Hepatocyte (in vitro differentiated cells): ENCODE data around the gene DEFB108B. TPM values are rescaled to one million over a fixed set of nuclear protein-coding genes. Genes with fewer than 3 reads are reported as not detected.
"Not testable (repeated sequence)": the region's sequence is repeated elsewhere in the genome, so short reads cannot be mapped to it uniquely, and the experiment has no call there.

Source experiments
- DNase-seq: peaks from one replicate; pipeline ENCODE4 v3.0.0-alpha.2; 2016; ENCODE audit warnings: low spot score
- H2AFZ ChIP-seq: fragments of 200-600 bp; sonication (generic); 2 replicates; pipeline ENCODE4 v1.6.0; 2016; ENCODE audit warnings: antibody characterized with exemption, mild to moderate bottlenecking
- H3K27ac ChIP-seq: fragments of 200-600 bp; sonication (generic); 2 replicates; pipeline ENCODE4 v1.5.1; 2016; ENCODE audit warnings: mild to moderate bottlenecking
- H3K27me3 ChIP-seq: fragments of 200-600 bp; sonication (generic); 2 replicates; pipeline ENCODE4 v1.6.1; 2016
- H3K36me3 ChIP-seq: fragments of 200-600 bp; sonication (generic); replicated peaks from 2 replicates; pipeline ENCODE4 v1.5.1; 2016; ENCODE audit warnings: low read depth; ENCODE audit not compliant: insufficient read depth
- H3K4me1 ChIP-seq: fragments of 200-600 bp; sonication (generic); 2 replicates; pipeline ENCODE4 v1.5.1; 2016; ENCODE audit warnings: mild to moderate bottlenecking, moderate library complexity; ENCODE audit not compliant: insufficient read depth
- H3K4me2 ChIP-seq: fragments of 200-600 bp; sonication (generic); 2 replicates; pipeline ENCODE4 v1.6.0; 2016
- H3K4me3 ChIP-seq: fragments of 200-600 bp; sonication (generic); 2 replicates; pipeline ENCODE4 v1.5.1; 2016; ENCODE audit warnings: mild to moderate bottlenecking
- H3K79me2 ChIP-seq: fragments of 200-600 bp; sonication (generic); 2 replicates; pipeline ENCODE4 v1.6.0; 2017; ENCODE audit warnings: mild to moderate bottlenecking
- H3K9me2 ChIP-seq: fragments of 200-600 bp; sonication (generic); replicated peaks from 2 replicates; pipeline ENCODE4 v1.6.0; 2017; ENCODE audit warnings: mild to moderate bottlenecking; ENCODE audit not compliant: insufficient read depth
- H3K9me3 ChIP-seq: fragments of 200-600 bp; sonication (generic); 2 replicates; pipeline ENCODE4 v1.5.1; 2016; ENCODE audit warnings: low read depth, mild to moderate bottlenecking
- H4K20me1 ChIP-seq: fragments of 200-600 bp; sonication (generic); 2 replicates; pipeline ENCODE4 v1.6.0; 2016; ENCODE audit warnings: mild to moderate bottlenecking; ENCODE audit not compliant: insufficient read depth, poor library complexity, severe bottlenecking
- CTCF ChIP-seq: fragments of 200-600 bp; sonication (generic); IDR thresholded peaks from 2 replicates; pipeline ENCODE4 v1.5.1; 2016; ENCODE audit warnings: antibody characterized with exemption, mild to moderate bottlenecking; ENCODE audit not compliant: poor library complexity
- EZH2 ChIP-seq: fragments of 200-600 bp; sonication (generic); IDR thresholded peaks from 2 replicates; pipeline ENCODE4 v1.6.1; 2016; ENCODE audit warnings: antibody characterized with exemption, mild to moderate bottlenecking, borderline replicate concordance
- EZH2phosphoT487 ChIP-seq: fragments of 200-600 bp; sonication (generic); IDR thresholded peaks from one replicate; pipeline ENCODE4 v1.6.1; 2018; ENCODE audit warnings: antibody characterized with exemption, mild to moderate bottlenecking, low read depth, moderate library complexity; ENCODE audit not compliant: unreplicated experiment, severe bottlenecking
- WGBS: methylation state at CpG from one replicate; pipeline ENCODE4 v1.1.6; 2016; ENCODE audit warnings: low lambda C conversion rate; ENCODE audit errors: missing lambda C conversion rate; 5-methylcytosine and 5-hydroxymethylcytosine counted together
- polyA plus RNA-seq: library from polyadenylated mRNA; unstranded; fragments of >200 nt; fragmentation: Nextera tagmentation; extraction: Ambion mirVana; gene quantifications from 2 replicates; pipeline ENCODE4 v1.2.1, GENCODE V29; 2016
- total RNA-seq: library from RNA; depleted of rRNA; stranded (reverse); fragments of >200 nt; gene quantifications from 2 replicates; pipeline ENCODE4 v1.2.3, GENCODE V29; 2014

The DEFB108B gene
- total and polyA plus RNA-seq, 2 experiments from 2014 or later: not detected

DNA sequence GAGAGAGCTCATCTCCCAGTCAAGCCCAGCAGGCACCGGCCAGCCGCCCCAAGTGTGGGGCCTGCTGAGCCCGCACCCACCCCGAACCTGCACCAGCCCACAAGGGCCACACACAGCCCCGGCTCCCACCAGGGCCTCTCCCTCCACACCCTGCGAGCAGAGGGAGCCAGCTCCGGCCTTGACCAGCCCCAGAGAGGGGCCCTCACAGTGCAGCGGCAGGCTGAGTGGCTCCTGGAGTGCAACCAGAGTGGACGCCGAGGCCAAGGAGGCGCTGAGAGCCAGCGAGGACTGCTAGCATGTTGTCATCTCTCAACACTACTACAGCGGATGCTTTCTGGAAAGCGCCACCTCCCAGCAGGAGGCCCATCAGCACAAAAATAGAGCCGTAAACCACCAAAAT is 10.9 kb downstream of the DEFB108B start:
- no peaks in the 10 kb centered on the region for H3K79me2 ChIP-seq
- DNase-seq: no peak
- TF ChIP-seq EZH2 (no peak), CTCF (no peak), EZH2phosphoT487 (no peak)
- no peak overlapping the region for H3K4me2 ChIP-seq
- no peak overlapping the region for H2AFZ ChIP-seq
- H3K36me3 ChIP-seq: no peaks in the 10 kb centered on the region
- no peaks in the 10 kb centered on the region for H3K9me2 ChIP-seq
- no peaks in the 10 kb centered on the region for H3K27me3 ChIP-seq
- H3K27ac ChIP-seq: no peak overlapping the region
- 81% methylated on average over 13 of the region's 15 CpGs for WGBS
- H4K20me1 ChIP-seq: no peaks in the 10 kb centered on the region
- H3K9me3 ChIP-seq: no peaks in the 10 kb centered on the region
- no peaks in the 10 kb centered on the region for H3K4me1 ChIP-seq
- H3K4me3 ChIP-seq: no peak overlapping the region

DNA sequence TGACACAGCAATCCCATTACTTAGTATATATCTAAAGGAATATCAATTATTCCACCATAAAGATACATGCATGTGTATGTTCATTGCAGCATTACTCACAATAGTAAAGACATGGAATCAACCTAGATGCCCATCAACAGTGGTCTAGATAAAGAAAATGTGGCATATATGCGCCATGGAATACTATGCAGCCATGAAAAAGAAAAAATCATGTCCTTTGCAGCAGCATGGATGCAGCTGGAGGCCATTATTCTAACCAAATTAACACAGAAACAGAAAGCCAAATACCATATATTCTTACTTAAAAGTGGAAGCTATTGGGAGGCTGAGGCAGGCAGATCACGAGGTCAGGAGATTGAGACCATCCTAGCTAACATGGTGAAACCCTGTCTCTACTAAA is 20.9 kb downstream of the DEFB108B start:
- not testable (repeated sequence) for H3K36me3 ChIP-seq, H4K20me1 ChIP-seq, H3K27me3 ChIP-seq, H3K79me2 ChIP-seq, H3K27ac ChIP-seq, H3K9me2 ChIP-seq, DNase-seq, H3K4me2 ChIP-seq, H2AFZ ChIP-seq, H3K4me1 ChIP-seq, H3K4me3 ChIP-seq, H3K9me3 ChIP-seq
- WGBS: 92% methylated on average over 2 of the region's 2 CpGs

- WGBS: 85% methylated on average over 2 of the region's 2 CpGs
- not testable (repeated sequence) for H3K27ac ChIP-seq, H3K4me1 ChIP-seq, H3K79me2 ChIP-seq, H3K4me2 ChIP-seq, H4K20me1 ChIP-seq, H3K36me3 ChIP-seq, H2AFZ ChIP-seq, H3K9me3 ChIP-seq, H3K4me3 ChIP-seq, DNase-seq, H3K27me3 ChIP-seq, H3K9me2 ChIP-seq
Observed at GRCh38 chr11:71855880-71856279, 22.9 kb downstream of the DEFB108B start.

GRCh38 chr11:71860835-71861234 is 27.8 kb downstream of the DEFB108B start:
- not testable (repeated sequence) for DNase-seq, H3K9me2 ChIP-seq, H3K4me2 ChIP-seq, H3K27ac ChIP-seq, H3K4me3 ChIP-seq, H3K4me1 ChIP-seq, H3K79me2 ChIP-seq, H2AFZ ChIP-seq, H4K20me1 ChIP-seq, H3K27me3 ChIP-seq, H3K36me3 ChIP-seq, H3K9me3 ChIP-seq
- 99% methylated on average over 3 of the region's 3 CpGs for WGBS

DNA sequence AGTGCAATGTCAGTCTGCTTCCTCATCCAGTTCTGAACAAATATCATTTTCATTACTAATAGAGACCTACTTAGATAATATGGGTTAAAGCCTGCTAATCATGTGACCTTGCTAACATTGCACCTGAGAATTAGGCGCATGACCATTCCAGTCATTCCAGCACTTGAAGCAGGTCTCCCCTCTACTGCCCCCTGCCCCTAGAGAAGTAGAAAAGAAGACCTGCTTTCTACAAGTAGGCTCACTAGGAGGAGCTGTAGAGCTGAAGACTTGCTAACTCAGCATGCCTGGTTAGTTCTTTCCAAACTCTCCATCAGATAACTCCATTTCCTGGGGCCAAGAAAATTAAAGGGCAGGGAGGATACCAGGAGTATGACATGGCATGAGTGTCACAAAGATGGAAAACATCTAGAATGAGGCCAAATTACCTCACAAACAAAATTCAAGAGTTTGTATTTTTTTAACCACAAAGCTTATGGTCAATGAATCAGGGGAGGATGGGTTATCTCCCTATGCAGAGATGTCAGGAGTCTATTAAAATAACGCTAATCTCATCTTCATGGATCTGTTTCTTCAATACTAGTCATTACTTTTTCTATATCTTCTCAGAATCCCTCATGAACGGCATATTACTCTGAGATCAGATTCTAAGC is 31.1 kb downstream of the DEFB108B start:
- not testable (repeated sequence) for H3K9me2 ChIP-seq, H3K36me3 ChIP-seq, H2AFZ ChIP-seq, H3K9me3 ChIP-seq, H3K4me2 ChIP-seq, H4K20me1 ChIP-seq, H3K79me2 ChIP-seq, H3K4me1 ChIP-seq, H3K27ac ChIP-seq, H3K27me3 ChIP-seq, H3K4me3 ChIP-seq
- TF ChIP-seq CTCF: peak; percentile 67
- WGBS: 71% methylated on average over 3 of the region's 3 CpGs
- DNase-seq: peak; percentile 75

DNA sequence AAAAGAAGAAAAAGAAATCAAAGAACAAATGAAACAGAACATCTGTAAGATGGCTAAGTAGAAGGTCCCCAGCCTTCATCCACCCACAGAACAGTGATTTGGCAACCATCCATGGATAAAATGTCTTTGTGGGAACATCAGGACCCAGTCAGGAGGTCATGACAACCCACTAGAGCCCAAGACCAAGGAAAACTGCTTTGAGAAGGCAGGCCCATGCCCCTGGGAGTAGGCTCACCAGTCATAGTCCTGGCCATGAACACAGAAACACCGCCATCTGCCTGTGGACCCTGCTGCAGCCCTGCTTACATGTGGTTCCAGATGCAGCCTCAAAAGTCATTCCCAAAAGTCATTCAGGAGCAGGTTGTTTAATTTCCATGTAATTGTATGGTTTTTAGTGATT is 34.2 kb downstream of the DEFB108B start:
- WGBS: 67% methylated on average over 1 of the region's 1 CpG
- DNase-seq: not testable (repeated sequence)

GRCh38 chr11:71869931-71870330 is 36.9 kb downstream of the DEFB108B start:
- not testable (repeated sequence) for H3K9me2 ChIP-seq, H3K36me3 ChIP-seq, H3K79me2 ChIP-seq, H3K4me3 ChIP-seq, H2AFZ ChIP-seq, H3K27me3 ChIP-seq, DNase-seq, H3K4me2 ChIP-seq, H3K27ac ChIP-seq, H3K9me3 ChIP-seq, H3K4me1 ChIP-seq, H4K20me1 ChIP-seq
- WGBS: 79% methylated on average over 3 of the region's 3 CpGs

More for the DNA sequence above, 34.2 kb downstream of the DEFB108B start:
- not testable (repeated sequence) for H3K4me3 ChIP-seq, H3K4me1 ChIP-seq, H3K9me2 ChIP-seq, H2AFZ ChIP-seq, H4K20me1 ChIP-seq, H3K4me2 ChIP-seq, H3K27ac ChIP-seq, H3K79me2 ChIP-seq, H3K9me3 ChIP-seq, H3K36me3 ChIP-seq, H3K27me3 ChIP-seq
